ENCODE measurements around the gene APOL6.
A peak's percentile ranks its signal among the peaks of the same experiment; 100 is the strongest.
"Not testable (repeated sequence)": the region's sequence is repeated elsewhere in the genome, so short reads cannot be mapped to it uniquely, and the experiment has no call there.

The APOL6 gene

GRCh38 chr22:35651085-35651484, 2.8 kb downstream of the APOL6 start:
- DNase-seq (ENCODE audit: low read depth in 1 of 2, low spot score in 1 of 2), result no peak
- no peak for TF ChIP-seq JUND (IDR thresholded peaks at IDR 0.05; ENCODE audit: low read depth)
- in situ Hi-C loops (cut with HindIII; ENCODE audit: low pct_unique_long_range_greater_than_20kb, low sequenced_read_pairs), result no loop called here

- no peak for DNase-seq (ENCODE audit: low read depth in 1 of 2, low spot score in 1 of 2)
- in situ Hi-C loops (cut with HindIII; ENCODE audit: low pct_unique_long_range_greater_than_20kb, low sequenced_read_pairs), result no loop called here
- TF ChIP-seq JUND (IDR thresholded peaks at IDR 0.05; ENCODE audit: low read depth), result no peak
Observed at GRCh38 chr22:35653824-35654223, 5.6 kb downstream of the APOL6 start.

DNA sequence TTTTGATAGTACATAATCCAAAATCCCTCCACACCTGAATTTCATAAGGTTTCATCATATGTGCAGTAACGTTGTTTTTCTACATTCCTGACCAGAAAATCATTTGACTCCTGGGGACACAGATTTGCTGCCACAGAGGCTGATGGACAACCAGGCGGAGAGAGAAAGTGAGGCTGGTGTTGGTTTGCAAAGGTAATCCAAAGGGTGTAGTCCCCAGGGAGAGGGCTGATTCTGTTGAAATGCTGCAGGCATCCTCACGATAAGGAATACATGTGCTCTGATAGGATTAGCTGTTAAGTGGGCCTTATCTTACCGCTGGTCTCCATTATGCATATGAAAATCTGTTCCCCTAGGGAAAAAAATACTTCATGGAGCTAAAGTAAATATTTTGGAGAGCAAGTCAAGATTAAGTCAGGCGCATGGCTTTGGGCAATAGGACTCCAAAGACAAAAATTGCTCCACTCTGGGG, 8.1 kb downstream of the APOL6 start:
- DNase-seq (ENCODE audit: low read depth in 1 of 2, low spot score in 1 of 2), result peak in 1 of 2 experiments; percentile 33
- 0 out of 2 replicates have a peak, but pooled peaks have one; percentile 43 for TF ChIP-seq JUND (IDR thresholded peaks at IDR 0.05; ENCODE audit: low read depth)

GRCh38 chr22:35657571-35658312, 9.5 kb downstream of the APOL6 start:
- in situ Hi-C loops (cut with HindIII; ENCODE audit: low pct_unique_long_range_greater_than_20kb, low sequenced_read_pairs), result no loop called here
- TF ChIP-seq JUND (IDR thresholded peaks at IDR 0.05; ENCODE audit: low read depth), result no peak
- no peak for DNase-seq (ENCODE audit: low read depth in 1 of 2, low spot score in 1 of 2)

More for the DNA sequence above, 8.1 kb downstream of the APOL6 start:
- in situ Hi-C loops (cut with HindIII; ENCODE audit: low pct_unique_long_range_greater_than_20kb, low sequenced_read_pairs), result no loop called here

DNA sequence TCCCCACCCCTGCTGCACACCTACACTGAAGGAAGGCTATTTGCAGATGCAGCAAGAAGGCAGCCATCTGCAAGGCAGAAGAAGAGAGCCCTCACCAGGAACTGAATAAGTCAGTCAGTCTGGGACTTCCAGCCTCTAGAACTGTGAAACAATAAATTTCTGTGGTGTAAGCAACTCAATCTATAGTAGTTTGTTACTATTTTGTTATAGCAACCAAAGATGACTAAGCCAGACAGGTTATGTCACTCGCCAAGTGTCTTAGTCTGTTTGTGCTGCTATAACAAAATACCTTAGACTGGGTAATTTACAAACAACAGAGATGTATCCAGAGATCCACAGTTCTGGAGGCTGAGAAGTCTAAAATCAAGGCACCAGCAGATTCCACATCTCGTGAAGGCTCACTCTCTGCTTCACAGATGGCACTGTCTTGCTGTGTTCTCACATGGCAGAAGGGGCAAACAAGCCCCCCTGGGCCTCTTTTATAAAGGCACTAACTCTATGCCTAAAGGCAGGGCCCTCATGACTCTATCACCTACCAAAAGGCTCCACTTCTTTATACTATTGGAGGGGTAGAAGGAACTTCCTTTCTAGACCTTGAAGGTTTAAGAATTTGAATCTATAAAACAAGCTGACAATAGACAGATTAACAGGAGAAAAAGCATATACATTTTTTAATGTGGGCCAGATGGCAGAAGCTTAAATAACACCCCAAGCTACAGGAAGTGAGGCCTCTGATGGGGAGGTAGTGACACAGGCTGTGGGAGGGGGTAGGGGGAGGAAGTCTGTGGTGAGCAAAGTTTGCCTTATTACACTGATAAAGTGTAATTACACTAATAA, 12.3 kb downstream of the APOL6 start:
- no peak for DNase-seq (ENCODE audit: low read depth in 1 of 2, low spot score in 1 of 2)
- in situ Hi-C loops (cut with HindIII; ENCODE audit: low pct_unique_long_range_greater_than_20kb, low sequenced_read_pairs), result no loop called here
- TF ChIP-seq JUND (IDR thresholded peaks at IDR 0.05; ENCODE audit: low read depth), result no peak

DNA sequence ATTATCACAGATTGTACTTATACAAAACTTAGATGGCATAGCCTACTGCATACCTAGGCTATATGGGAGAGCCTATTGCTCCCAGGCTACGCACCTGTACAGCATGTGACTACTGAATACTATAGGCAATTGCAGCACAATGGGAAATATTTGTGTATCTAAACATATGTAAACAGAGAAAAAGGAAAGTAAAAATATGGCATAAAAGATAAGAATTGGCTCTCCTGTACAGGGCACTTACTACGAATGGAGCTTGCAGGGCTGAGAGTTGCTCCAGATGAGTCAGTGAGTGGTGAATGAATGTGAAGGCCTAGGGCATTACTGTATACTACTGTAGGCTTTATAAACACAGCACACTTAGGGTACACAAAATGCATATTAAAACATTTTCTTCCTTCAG, 13.2 kb downstream of the APOL6 start:
- DNase-seq (ENCODE audit: low read depth in 1 of 2, low spot score in 1 of 2), result no peak
- TF ChIP-seq JUND (IDR thresholded peaks at IDR 0.05; ENCODE audit: low read depth), result no peak
- in situ Hi-C loops (cut with HindIII; ENCODE audit: low pct_unique_long_range_greater_than_20kb, low sequenced_read_pairs), result no loop called here

- no peak for DNase-seq (ENCODE audit: low read depth in 1 of 2, low spot score in 1 of 2)
- no peak for TF ChIP-seq JUND (IDR thresholded peaks at IDR 0.05; ENCODE audit: low read depth)
- in situ Hi-C loops (cut with HindIII; ENCODE audit: low pct_unique_long_range_greater_than_20kb, low sequenced_read_pairs), result no loop called here
Observed at GRCh38 chr22:35662914-35663313, 14.7 kb downstream of the APOL6 start.

GRCh38 chr22:35663371-35663770, 15.1 kb downstream of the APOL6 start:
- TF ChIP-seq JUND (IDR thresholded peaks at IDR 0.05; ENCODE audit: low read depth), result no peak
- in situ Hi-C loops (cut with HindIII; ENCODE audit: low pct_unique_long_range_greater_than_20kb, low sequenced_read_pairs), result no loop called here
- DNase-seq (ENCODE audit: low read depth in 1 of 2, low spot score in 1 of 2), result no peak

- DNase-seq (ENCODE audit: low read depth in 1 of 2, low spot score in 1 of 2), result no peak
- in situ Hi-C loops (cut with HindIII; ENCODE audit: low pct_unique_long_range_greater_than_20kb, low sequenced_read_pairs), result no loop called here
- no peak for TF ChIP-seq JUND (IDR thresholded peaks at IDR 0.05; ENCODE audit: low read depth)
Observed at GRCh38 chr22:35664955-35665587, 16.8 kb downstream of the APOL6 start.

DNA sequence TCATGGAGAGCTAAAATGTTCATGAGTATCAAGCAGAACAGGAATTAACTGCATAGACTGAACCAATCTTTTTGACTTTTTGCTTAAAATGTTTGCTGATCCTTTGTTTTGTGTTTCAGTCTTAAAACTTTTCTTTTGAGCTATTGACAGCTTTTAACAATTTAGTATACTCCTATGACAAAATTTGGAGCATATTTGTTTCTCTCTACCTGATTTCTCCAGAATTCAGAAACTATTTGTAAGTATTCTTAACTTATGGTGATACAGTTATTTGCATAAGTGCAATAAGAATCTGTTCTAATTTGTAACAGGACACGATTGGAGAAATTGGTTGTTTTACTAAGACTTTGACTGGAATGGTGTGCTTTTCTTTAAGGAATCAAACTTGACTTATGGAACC, 18.5 kb downstream of the APOL6 start:
- DNase-seq (ENCODE audit: low read depth in 1 of 2, low spot score in 1 of 2); in situ Hi-C loops (cut with HindIII; ENCODE audit: low pct_unique_long_range_greater_than_20kb, low sequenced_read_pairs): not testable (repeated sequence)

- no peak for TF ChIP-seq JUND (IDR thresholded peaks at IDR 0.05; ENCODE audit: low read depth)
- no peak for DNase-seq (ENCODE audit: low read depth in 1 of 2, low spot score in 1 of 2)
- in situ Hi-C loops (cut with HindIII; ENCODE audit: low pct_unique_long_range_greater_than_20kb, low sequenced_read_pairs), result no loop called here
Observed at GRCh38 chr22:35674335-35674734, 26.1 kb downstream of the APOL6 start.

GRCh38 chr22:35676065-35676464, 27.8 kb downstream of the APOL6 start:
- in situ Hi-C loops (cut with HindIII; ENCODE audit: low pct_unique_long_range_greater_than_20kb, low sequenced_read_pairs); DNase-seq (ENCODE audit: low read depth in 1 of 2, low spot score in 1 of 2): not testable (repeated sequence)

Data from T47D (cell line).